Measurements from ENCODE around the gene SLC6A12.

SLC6A12 gene

DNA sequence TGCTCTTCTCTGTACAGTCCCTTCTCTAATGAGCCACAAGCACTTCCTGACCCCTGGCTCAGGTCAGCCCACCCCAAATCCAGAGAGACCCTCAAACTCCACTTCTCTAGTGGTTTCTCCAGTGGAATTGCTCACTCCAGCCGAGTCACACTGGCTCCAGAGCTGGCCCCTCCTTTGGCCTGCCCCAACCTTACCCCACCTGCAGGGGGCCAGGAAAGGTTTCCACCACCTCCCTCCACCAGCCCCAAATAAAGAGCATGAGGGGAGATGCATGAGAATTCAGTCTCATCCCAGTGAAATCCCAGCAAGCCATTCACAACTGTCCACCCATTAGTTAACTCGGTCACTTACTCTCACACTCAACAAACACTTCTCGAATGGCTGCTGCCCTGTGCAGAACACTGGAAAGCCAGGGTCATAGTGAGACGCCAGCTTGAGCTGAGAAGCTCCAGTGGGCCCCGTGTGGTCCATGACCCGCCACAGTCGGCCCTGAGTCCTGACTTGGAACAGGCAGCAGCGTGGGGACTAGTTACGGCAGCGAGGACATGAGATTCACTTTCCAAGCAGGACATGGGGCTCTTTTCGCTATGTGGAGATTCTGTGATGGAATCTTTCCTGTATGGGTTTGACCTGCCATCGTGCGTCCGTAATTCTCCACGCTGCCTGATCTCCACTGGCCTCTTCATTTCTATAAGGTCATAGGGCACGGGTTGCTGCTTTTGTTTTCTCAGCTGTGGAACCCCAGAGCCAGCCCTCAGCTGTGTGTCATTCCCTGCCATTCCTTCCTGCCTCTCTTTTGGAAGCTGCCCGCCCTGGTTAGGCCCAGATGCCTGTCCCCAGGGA lies 44.2 kb downstream of the SLC6A12 start:
- H3K27ac Mint-ChIP-seq: no peak overlapping the region
- intact Hi-C loops (cut with micrococcal nuclease): no loop called here
- H3K36me3 Mint-ChIP-seq (ENCODE audit: low read depth): no peaks in the 10 kb centered on the region
- H3K9me3 Mint-ChIP-seq: no peaks in the 10 kb centered on the region
- H3K27me3 Mint-ChIP-seq: peaks cover 41% of the 10 kb centered on the region
- no peak overlapping the region for H3K4me3 Mint-ChIP-seq
- peaks cover 37% of the 10 kb centered on the region for H3K4me1 Mint-ChIP-seq (ENCODE audit: low read depth)

DNA sequence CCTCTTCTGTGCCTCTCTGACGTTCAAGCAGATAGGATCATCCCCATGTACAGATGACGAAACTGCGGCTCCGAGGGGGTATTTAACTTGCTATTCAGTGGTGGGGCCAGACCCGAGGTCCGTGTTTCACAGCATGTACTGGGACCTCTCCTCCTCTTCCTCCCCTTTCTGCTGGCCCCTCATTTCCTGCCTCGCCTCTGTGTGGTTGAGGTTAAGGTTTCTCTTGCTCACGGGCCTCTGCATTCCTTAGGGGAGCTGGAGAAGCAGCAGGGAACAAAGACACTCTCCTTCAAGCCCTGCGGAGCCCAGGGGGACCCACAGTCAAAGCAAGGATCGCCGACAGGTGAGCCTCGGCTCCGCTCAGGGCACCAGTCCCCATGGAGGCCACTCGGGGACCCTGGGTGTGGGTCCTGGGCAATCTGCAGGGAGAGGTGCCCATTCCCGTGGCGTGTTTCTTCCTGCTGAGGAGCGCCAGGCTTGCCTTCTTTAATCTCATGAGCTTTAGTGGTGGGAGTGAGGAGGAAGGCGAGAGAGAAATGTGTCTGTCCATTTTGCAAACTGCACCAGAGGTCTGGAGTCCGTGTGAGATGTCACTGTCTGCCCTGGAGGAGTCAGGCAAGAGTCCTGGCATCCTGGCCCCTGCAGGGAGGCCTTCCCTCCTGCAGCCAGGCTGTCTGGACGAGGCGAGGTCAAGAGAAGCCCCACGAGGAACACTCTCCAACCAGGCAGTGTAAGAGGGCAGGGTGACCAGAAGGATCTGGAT lies 45.0 kb downstream of the SLC6A12 start:
- intact Hi-C loops (cut with micrococcal nuclease): no loop called here
- Mint-ChIP-seq H3K27ac (no peak overlapping the region), H3K36me3 (ENCODE audit: low read depth) (no peaks in the 10 kb centered on the region), H3K27me3 (peaks cover 41% of the 10 kb centered on the region), H3K4me3 (no peak overlapping the region), H3K4me1 (ENCODE audit: low read depth) (peaks cover 37% of the 10 kb centered on the region), H3K9me3 (no peaks in the 10 kb centered on the region)

- Mint-ChIP-seq H3K27ac (no peak overlapping the region), H3K27me3 (peaks cover 38% of the 10 kb centered on the region), H3K4me1 (ENCODE audit: low read depth) (peaks cover 36% of the 10 kb centered on the region), H3K4me3 (no peak overlapping the region), H3K36me3 (ENCODE audit: low read depth) (no peaks in the 10 kb centered on the region), H3K9me3 (no peaks in the 10 kb centered on the region)
- intact Hi-C loops (cut with micrococcal nuclease): no loop called here
Measured at GRCh38 chr12:167959-168600, 45.9 kb downstream of the SLC6A12 start.

DNA sequence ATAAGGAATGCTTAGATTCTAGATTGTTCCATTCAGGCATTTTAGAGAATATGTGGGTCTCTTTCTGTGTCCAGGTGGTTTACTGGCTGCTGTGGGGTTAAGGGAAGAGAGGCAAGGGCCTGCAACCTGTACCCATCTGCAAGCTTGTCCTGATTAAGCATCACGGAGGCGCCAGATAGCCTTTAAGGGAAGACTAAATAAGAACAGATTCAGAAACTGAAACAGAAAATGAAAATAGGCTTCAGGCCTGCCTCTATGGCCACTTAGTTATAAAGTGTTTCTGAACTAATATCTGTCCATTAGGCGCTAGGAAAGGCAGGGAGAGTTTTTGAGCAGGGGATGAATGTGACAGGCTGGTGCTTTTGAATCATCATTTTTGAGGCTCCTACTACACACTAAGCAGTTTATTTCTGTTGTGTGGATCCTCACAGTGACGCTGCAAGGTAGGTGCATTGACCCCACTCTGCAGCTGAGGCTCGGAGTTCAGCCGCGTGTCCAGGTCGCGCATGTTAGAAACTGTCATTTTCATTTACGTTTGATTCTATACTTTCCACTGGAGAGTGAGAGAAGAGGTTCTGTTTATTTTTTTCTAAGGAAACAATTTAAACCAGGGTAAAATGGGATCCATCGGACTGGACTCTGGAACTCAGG lies 47.4 kb downstream of the SLC6A12 start:
- Mint-ChIP-seq H3K36me3 (ENCODE audit: low read depth) (no peaks in the 10 kb centered on the region), H3K27ac (no peak overlapping the region), H3K9me3 (no peaks in the 10 kb centered on the region), H3K4me1 (ENCODE audit: low read depth) (peaks cover 21% of the 10 kb centered on the region), H3K27me3 (peaks cover 28% of the 10 kb centered on the region), H3K4me3 (no peak overlapping the region)
- intact Hi-C loops (cut with micrococcal nuclease): no loop called here

DNA sequence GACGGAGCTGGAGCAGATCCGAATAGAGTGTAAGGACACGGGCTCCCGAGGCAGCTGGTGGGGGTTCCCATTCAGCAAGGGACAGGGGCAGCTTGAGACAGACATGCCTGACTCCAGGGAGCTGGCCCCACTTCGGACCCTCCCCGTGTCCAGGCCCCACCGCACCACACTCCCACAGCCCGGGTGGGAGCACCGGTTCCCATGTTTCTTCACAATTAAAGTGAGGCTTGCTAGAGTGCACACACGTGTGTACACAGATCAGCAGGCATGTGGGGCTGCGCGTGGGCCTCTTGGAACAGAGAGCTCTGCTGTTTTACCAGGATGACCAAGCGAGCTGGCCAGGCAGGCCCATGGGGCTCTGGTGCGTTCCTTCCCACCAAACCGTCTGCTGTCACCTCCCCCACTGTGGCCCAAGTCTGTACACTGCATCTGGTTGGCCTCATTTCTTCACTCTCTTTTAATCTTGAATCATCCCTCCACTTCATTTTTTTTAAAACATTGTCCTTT lies 48.0 kb downstream of the SLC6A12 start:
- no peak overlapping the region for H3K27ac Mint-ChIP-seq
- H3K9me3 Mint-ChIP-seq: no peaks in the 10 kb centered on the region
- H3K27me3 Mint-ChIP-seq: peaks cover 22% of the 10 kb centered on the region
- no peaks in the 10 kb centered on the region for H3K36me3 Mint-ChIP-seq (ENCODE audit: low read depth)
- peaks cover 18% of the 10 kb centered on the region for H3K4me1 Mint-ChIP-seq (ENCODE audit: low read depth)
- intact Hi-C loops (cut with micrococcal nuclease): no loop called here
- no peak overlapping the region for H3K4me3 Mint-ChIP-seq

DNA sequence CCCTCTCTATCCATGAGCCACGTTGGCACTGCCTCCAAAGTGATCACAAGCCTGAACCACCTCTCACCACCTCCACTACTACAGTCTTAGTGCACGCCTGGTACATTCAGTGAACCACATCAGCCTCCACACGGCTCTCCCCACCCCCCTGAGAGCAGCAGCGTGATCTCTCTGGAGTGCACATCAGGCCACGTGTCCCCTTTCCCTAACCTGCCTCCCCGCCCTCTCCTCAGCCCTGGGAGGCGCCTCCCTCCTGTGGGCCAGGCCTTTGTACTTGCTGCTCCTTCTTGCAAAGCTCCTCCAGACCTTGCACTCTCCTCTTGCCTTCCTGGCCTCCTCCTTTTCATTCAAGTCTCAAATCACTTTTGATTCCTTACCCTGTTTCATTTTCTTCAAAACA lies 49.8 kb downstream of the SLC6A12 start:
- Mint-ChIP-seq H3K36me3 (ENCODE audit: low read depth) (no peaks in the 10 kb centered on the region), H3K4me1 (ENCODE audit: low read depth) (peaks cover 20% of the 10 kb centered on the region), H3K27ac (no peak overlapping the region), H3K9me3 (no peaks in the 10 kb centered on the region), H3K27me3 (peaks cover 10% of the 10 kb centered on the region), H3K4me3 (no peak overlapping the region)
- intact Hi-C loops (cut with micrococcal nuclease): no loop called here

DNA sequence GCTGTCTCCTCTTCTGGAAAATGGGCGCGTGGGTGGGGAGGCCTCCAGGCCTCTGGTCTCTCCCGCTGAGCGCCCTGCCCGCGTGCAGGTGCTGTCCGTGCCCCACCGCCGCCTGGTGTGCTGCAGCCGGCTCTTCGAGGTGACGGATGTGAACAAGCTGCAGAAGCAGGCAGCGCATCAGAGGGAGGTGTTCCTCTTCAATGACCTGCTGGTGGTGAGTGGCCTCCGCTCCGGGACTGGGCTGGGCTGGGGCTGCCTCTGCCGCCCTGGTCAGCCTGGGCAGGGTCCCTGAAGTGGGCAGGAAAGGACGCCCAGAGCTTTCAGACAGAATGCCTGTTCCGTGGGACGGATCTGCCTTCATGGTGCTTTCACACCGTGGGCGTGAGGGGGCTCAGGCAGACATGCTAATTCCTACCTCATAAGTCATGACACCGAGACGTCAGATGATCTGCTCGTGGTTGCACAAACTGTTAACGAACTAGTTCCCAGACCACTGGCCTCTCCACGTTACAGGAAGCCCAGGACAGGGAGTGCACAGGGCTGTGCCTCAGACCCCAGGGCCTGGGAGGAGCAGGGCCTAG lies 50.5 kb downstream of the SLC6A12 start:
- H3K4me3 Mint-ChIP-seq: no peak overlapping the region
- no peak overlapping the region for H3K27ac Mint-ChIP-seq
- intact Hi-C loops (cut with micrococcal nuclease): no loop called here
- H3K27me3 Mint-ChIP-seq: peaks cover 4% of the 10 kb centered on the region
- H3K9me3 Mint-ChIP-seq: no peaks in the 10 kb centered on the region
- no peaks in the 10 kb centered on the region for H3K36me3 Mint-ChIP-seq (ENCODE audit: low read depth)
- H3K4me1 Mint-ChIP-seq (ENCODE audit: low read depth): peaks cover 20% of the 10 kb centered on the region

GRCh38 chr12:162467-163307 lies 51.3 kb downstream of the SLC6A12 start:
- Mint-ChIP-seq H3K36me3 (ENCODE audit: low read depth) (no peaks in the 10 kb centered on the region), H3K4me1 (ENCODE audit: low read depth) (peaks cover 15% of the 10 kb centered on the region), H3K4me3 (no peak overlapping the region), H3K9me3 (no peaks in the 10 kb centered on the region), H3K27ac (no peak overlapping the region), H3K27me3 (peaks cover 4% of the 10 kb centered on the region)
- intact Hi-C loops (cut with micrococcal nuclease): no loop called here

DNA sequence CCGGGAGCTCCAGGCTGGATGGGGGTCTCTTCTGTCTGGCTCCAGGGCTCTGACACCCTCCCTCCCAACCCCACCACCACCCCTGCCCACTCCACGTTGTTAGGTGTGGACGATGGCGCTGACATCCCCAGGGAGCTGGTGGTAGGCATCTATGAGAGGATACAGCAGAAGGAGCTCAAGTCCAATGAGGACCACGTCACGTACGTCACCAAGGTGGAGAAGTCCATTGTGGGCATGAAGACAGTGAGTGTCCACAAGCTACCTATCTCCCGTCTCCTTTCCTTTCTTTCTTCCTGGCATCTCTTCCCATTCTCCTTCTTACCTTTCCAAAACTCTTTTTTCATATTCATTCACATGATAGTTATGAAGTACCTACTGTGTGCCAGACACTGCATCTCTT lies 52.1 kb downstream of the SLC6A12 start:
- peaks cover 14% of the 10 kb centered on the region for H3K4me1 Mint-ChIP-seq (ENCODE audit: low read depth)
- H3K9me3 Mint-ChIP-seq: no peaks in the 10 kb centered on the region
- no peak overlapping the region for H3K27ac Mint-ChIP-seq
- no peak overlapping the region for H3K4me3 Mint-ChIP-seq
- intact Hi-C loops (cut with micrococcal nuclease): no loop called here
- H3K36me3 Mint-ChIP-seq (ENCODE audit: low read depth): no peaks in the 10 kb centered on the region
- H3K27me3 Mint-ChIP-seq: peaks cover 3% of the 10 kb centered on the region

GRCh38 chr12:160858-161257 lies 53.1 kb downstream of the SLC6A12 start:
- peaks cover 14% of the 10 kb centered on the region for H3K4me1 Mint-ChIP-seq (ENCODE audit: low read depth)
- H3K27ac Mint-ChIP-seq: no peak overlapping the region
- intact Hi-C loops (cut with micrococcal nuclease): no loop called here
- H3K27me3 Mint-ChIP-seq: peaks cover 3% of the 10 kb centered on the region
- H3K36me3 Mint-ChIP-seq (ENCODE audit: low read depth): no peaks in the 10 kb centered on the region
- H3K4me3 Mint-ChIP-seq: no peak overlapping the region
- no peaks in the 10 kb centered on the region for H3K9me3 Mint-ChIP-seq

- intact Hi-C loops (cut with micrococcal nuclease): no loop called here
- Mint-ChIP-seq H3K4me1 (ENCODE audit: low read depth) (peaks cover 14% of the 10 kb centered on the region), H3K4me3 (no peak overlapping the region), H3K27me3 (peaks cover 3% of the 10 kb centered on the region), H3K9me3 (no peaks in the 10 kb centered on the region), H3K27ac (peak overlapping the region; percentile 30), H3K36me3 (ENCODE audit: low read depth) (no peaks in the 10 kb centered on the region)
Measured at GRCh38 chr12:159156-159782, 54.7 kb downstream of the SLC6A12 start.

- no peaks in the 10 kb centered on the region for H3K9me3 Mint-ChIP-seq
Measured at GRCh38 chr12:157644-158043, 56.3 kb downstream of the SLC6A12 start.

More at GRCh38 chr12:157644-158043, 56.3 kb downstream of the SLC6A12 start:
- no peak overlapping the region for H3K4me3 Mint-ChIP-seq
- peaks cover 3% of the 10 kb centered on the region for H3K27me3 Mint-ChIP-seq
- intact Hi-C loops (cut with micrococcal nuclease): no loop called here
- H3K36me3 Mint-ChIP-seq (ENCODE audit: low read depth): no peaks in the 10 kb centered on the region
- H3K4me1 Mint-ChIP-seq (ENCODE audit: low read depth): peaks cover 14% of the 10 kb centered on the region
- no peak overlapping the region for H3K27ac Mint-ChIP-seq

Measured in dendritic cell treated with granulocyte-macrophage colony-stimulating factor and Interleukin-4, amounts not matched to agents 40 ng/mL and 50 ng/mL, for 4 days (primary cell).